ENCODE results near the gene SRP9.

GRCh38 chr1:225731491-225731890, 46.1 kb upstream of the SRP9 start:
- TF ChIP-seq CTCF (IDR thresholded peaks at IDR 0.05; ENCODE audit: low read depth, low read length, poor library complexity, severe bottlenecking) (no peak), EZH2phosphoT487 (IDR thresholded peaks at IDR 0.05; ENCODE audit: borderline replicate concordance, low read length) (no peak)
